Peyer's patch (tissue), 4 donors: ENCODE results near the gene HDAC9.

ENCODE experiments used
- POLR2A ChIP-seq, 2 donors: fragments of 450-650 bp; IDR thresholded peaks; one replicate each; pipeline ENCODE4 v1.5.1; 2017; ENCODE audit warnings: antibody characterized with exemption in 2 of 2, mild to moderate bottlenecking in 2 of 2, moderate library complexity in 2 of 2
- TF ChIP-seq, protein P1 (sequence below), 6 experiments: fragments of 450-650 bp in 4 of 6; fragments of 200-600 bp in 2 of 6; sonication (generic) in 1 of 6; IDR thresholded peaks; one replicate each; pipeline ENCODE4 v1.5.1; 2017 to 2019; ENCODE audit warnings: antibody characterized with exemption in 6 of 6, mild to moderate bottlenecking in 3 of 6, moderate library complexity in 1 of 6

DNA sequence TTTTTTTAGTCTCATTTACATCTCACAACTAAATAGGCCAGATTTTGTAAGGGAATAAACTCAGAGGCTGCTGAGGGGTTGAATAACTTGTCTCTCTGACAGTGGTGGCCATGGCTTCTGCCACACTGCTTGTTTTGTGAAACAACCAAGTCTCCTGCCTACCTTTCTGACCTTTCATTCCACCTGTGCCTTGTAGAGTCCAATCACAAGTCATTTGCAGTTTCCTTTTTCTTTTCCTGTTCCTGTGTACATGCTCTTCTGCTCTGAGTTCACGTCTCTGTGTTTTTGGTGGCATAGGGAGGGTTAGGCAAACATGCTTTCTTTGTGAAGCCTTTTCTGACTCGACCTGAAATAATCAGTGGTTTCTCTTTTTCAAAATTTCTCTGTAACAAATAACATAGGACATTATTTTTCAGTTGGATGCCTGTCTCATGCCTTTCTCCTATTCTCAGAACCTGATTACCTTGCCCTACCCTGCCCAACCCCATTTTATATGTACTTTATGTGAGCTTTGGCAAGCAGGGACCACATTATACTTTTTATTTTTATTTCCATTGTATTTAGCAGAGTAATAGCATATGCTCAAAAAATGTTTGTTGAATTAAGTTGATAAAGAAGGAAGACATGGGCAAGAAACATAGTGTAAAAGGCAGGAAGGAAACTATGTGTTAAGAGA is 81.7 kb downstream of the HDAC9 start:
- TF ChIP-seq, protein P1, sequence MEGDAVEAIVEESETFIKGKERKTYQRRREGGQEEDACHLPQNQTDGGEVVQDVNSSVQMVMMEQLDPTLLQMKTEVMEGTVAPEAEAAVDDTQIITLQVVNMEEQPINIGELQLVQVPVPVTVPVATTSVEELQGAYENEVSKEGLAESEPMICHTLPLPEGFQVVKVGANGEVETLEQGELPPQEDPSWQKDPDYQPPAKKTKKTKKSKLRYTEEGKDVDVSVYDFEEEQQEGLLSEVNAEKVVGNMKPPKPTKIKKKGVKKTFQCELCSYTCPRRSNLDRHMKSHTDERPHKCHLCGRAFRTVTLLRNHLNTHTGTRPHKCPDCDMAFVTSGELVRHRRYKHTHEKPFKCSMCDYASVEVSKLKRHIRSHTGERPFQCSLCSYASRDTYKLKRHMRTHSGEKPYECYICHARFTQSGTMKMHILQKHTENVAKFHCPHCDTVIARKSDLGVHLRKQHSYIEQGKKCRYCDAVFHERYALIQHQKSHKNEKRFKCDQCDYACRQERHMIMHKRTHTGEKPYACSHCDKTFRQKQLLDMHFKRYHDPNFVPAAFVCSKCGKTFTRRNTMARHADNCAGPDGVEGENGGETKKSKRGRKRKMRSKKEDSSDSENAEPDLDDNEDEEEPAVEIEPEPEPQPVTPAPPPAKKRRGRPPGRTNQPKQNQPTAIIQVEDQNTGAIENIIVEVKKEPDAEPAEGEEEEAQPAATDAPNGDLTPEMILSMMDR (IDR thresholded peaks at IDR 0.05), result no peak
- no peak for TF ChIP-seq POLR2A (IDR thresholded peaks at IDR 0.05)
